Right renal cortex interstitium (tissue), 3 donors: ENCODE data around the gene HTR2C. TPM values are rescaled to one million over a fixed set of nuclear protein-coding genes. Genes with fewer than 3 reads are reported as not detected.
"Not testable (repeated sequence)": the region's sequence is repeated elsewhere in the genome, so short reads cannot be mapped to it uniquely, and the experiment has no call there.

Experiments
- DNase-seq, 3 donors: peaks; one replicate each; pipeline ENCODE4 v3.0.0-alpha.2; 2013; ENCODE audit warnings: low read depth in 3 of 3, low spot score in 2 of 3
- polyA plus RNA-seq, 3 donors: library from polyadenylated mRNA; unstranded; fragments of 120-200 nt; gene quantifications; one replicate each; pipeline ENCODE4 v1.2.1, GENCODE V29; 2013; ENCODE audit not compliant: insufficient read length in 3 of 3

Gene HTR2C
- polyA plus RNA-seq, 3 donors = 0.53 to 0.95 (median 0.58) TPM

DNA sequence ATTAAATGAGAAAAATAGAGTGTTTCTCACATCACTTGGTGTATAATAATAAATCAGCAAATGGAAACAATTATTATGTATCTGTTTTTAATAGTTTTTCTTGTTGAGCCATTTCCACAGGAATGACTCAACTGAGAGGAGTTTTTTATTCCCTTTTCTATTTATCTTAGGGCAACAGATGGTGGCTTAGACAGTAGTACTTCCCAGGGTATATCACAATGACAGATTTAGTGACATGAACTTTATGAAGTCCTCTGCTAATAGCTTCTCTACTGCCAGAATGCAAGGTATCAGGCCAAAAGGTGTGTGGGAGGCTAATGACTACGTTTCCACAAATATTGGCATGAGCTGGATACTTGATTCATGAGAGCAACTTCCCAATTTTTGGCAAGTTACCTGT, 126.7 kb downstream of the HTR2C start:
- DNase-seq = no peak

DNA sequence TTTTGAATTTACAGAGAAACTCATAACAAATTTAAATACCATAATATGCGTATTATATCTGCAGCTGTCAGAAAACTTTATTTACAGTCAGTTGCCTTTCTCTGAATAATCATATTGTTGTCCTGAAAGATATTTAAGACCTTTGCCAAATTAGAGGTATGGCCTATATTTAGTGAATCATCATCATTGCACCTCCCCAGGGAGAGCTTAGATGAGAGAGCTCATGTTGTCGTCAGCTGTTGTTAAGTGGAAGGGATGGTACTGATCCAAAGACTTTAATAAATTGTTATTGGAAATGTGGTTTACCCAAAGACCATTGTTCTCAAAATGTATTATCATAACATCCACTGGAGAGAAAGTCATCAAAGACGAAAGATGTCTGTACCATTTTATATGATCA, 128.6 kb downstream of the HTR2C start:
- no peak for DNase-seq

DNA sequence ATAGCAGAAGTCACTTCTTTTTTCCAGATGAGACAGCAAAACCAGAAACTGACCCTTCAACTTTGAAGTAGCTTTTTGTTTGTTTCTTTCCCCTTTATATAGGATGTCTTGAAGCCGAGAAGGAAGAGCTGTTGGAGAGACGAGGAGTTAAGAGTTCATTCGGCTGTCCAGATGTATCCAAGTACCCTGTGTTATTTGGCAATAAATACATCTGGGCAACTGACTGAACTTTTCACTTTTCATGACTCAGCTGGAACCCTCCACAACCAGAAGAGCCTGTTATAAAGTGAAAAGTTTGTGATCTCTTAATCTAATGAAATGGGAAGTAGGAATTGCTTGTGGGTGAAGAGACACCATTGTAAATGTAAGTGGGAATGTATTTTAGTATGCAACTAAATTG, 131.2 kb downstream of the HTR2C start:
- DNase-seq = no peak

DNA sequence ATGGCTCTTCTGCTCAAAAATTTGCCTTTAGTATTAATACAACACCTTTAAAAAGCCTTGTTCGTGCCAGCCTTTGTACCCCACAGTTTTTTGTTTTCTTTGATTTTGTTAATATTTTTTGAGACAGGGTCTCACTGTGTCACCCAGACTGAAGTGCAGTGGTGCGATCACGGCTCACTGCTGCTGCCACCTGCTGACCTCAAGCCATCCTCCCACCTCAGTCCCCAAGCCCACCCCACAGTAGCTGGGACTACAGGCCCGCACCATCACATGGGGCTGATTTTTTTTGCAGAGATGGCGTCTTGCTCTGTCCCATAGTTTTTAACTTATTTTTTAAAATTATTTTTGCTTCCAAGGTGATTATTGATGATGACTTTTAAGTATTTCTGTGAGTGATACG, 134.0 kb downstream of the HTR2C start:
- DNase-seq = no peak

DNA sequence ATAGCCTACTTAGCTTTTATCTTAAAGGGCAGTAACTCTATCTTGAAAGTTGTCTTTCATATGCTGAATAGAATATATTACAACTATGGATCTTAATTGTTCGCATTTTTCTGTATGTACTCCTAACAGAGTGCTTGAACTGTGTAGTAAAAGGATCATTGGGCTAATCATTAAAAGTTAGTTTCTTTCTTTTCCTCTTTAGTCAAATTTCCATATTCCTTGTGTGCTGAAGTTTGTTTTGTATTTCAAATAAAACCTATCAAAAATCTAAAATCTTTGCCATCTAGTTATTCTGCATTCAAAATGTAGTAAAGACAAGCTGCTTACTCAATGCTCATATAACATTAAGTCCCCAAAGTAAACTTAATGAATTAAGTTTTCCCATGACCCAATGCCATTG, 182.7 kb downstream of the HTR2C start:
- no peak for DNase-seq

DNA sequence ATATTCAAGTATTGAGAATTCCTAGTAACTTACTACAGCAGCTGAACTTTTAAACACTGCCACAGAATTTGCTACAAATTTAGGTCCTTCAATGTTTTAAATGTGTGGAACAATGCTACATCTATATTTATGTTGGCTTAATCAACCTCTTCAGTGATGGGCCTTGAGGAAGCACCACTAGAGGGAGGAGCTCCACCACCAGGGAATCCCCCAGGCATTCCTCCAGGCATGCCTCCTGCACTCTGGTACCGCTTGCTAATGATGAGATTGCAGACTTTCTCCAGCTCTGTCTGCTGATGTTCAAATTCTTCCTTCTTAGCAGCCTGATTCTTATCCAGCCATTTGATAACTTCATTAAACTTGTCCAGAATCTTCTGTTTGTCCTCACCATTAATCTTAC, 190.8 kb downstream of the HTR2C start:
- DNase-seq = no peak

DNA sequence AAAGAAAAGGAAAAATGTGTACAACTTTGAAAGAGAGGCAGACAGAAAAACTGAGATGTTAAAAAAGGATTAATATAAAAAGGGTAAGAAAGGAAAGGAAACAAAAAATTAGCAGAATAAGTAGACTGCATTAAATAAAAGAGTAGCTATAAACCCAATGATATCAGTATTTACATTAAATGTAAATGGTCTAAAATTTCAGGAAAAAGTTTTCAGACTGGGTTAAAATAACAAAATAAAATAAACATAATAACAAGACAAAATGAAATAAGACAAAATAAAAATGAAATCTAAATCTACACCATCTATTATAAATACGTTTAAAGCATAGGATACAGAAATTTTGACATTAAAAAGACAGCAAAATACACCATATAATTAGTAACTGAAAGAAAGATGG, 199.0 kb downstream of the HTR2C start:
- DNase-seq = no peak

DNA sequence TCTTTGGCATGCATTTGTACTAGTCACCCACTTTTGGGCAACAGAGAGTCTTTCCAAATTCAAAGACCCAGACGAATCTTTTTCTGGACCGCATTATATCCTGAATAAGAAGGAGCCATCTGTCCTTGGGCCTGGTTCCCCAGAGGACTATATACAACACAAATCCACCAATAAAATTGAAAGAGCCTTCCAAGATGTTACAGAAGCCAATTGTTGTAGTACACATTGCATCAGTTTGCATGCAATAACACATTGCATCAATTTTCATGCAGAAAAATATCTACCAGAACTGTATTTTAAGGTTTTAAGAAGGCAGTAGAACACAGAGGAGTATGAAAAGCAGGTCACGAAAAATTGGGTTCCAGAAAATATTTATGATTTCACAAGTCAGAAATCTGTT, 203.2 kb downstream of the HTR2C start:
- DNase-seq = no peak

DNA sequence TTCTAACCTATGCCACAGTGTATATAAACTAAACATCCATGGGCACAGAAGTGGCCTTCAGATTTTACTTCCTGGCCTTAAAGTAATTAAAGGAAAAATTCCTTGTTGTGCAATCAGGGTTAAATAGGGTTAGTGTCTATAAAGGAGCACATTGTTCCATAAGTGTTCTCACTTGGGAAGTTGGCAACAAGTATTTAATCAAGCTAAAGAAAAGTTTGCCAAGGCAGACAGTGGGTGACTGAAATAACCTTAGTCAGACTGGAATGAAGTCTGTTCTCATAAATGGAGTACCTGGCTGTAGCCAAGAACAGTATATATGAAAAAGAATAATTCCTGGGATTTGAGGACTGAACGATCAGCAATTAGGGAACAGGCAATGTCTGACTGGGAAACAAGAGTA, 213.6 kb downstream of the HTR2C start:
- DNase-seq = no peak

DNA sequence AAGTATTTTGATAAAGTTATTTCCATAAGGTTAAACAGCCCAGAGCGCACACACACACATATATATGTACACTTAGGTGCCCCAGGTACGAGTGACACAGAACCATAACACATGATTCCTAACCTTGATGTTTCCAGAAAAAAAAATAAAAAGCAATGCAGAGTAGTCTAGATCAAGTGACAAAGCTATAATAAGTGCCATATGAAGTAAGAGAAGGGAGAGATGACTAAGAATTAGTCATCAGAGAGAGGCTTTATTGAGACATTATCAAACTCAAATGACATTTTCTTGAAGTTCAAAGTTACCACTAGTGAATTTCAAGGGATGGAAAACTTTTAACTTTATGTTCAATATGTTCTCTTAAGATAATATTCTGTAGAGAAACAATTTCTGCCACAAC, 215.0 kb downstream of the HTR2C start:
- DNase-seq = no peak

DNA sequence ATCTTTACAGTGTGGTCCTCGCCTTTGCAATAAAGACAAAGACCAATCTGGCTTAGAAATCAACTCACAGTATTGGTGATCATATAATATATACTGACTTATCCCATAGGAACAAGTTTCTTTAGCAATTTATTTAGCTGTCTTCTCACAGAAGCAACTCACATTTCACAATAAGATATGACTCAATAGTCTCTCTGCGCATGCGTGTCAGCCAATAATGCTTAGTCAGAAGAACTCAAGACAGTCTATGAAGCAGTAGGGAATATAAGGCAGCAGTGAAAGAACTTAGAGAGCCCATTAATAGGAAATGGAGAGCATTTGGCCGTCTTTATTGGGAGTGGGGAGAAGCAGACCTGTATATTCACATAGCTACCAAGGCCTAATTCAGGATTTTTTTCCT, 216.8 kb downstream of the HTR2C start:
- DNase-seq = no peak

DNA sequence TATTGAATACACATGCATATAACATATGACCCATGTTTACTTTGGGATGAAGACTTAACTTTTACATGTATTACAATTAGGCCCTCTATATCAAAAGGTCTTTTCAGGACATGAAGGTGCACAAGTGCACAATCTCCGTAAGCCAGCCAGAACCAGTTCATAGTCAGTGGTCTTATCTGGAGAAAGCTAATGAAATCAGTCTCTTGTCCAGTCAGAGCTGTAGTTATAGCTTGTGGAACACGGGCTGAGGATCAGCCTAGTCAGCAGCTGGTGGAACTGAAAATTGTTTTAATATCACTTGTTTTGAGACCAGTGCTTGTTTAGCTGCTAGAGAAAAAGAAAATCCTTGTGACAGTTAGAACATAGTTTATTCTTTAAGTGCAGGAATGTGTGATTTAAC, 235.6 kb downstream of the HTR2C start:
- DNase-seq = no peak

DNA sequence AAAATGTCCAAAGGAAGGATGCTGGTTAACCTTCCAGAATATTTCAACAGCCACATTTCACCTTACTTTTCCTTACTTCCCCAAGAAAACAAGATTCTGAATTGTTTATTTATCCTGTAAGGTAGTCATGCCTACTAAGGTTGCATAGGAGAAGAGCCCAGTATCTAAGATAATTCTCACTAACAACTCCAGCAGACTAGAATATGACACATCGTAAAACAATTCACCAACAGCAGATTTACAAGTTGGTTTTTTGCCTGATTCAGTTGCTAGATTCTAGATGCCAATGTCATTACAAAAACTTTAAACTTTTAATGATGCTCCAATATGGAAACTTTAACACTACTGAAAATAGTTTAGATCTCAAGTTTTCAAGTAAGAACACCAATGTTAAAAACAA, 257.2 kb downstream of the HTR2C start:
- DNase-seq = no peak

DNA sequence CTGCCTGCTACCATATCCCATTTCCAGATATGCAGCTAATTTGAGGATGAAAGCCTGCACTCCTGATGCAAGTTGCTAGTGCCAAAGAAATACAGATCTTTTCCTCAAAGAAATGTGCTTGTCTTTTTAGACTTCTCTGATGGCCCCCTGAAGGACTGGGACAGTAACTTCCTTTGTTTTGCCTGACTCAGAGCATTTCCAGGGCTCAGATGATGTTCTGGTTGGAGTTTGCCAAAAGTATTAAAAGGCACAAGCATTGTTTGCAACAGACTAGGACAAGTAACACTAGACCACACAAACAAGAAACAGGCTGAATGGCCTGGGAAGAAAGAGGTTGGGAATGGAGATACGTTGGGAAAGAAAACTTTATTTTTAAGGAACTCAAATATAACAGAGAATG, 258.3 kb downstream of the HTR2C start:
- no peak for DNase-seq

DNA sequence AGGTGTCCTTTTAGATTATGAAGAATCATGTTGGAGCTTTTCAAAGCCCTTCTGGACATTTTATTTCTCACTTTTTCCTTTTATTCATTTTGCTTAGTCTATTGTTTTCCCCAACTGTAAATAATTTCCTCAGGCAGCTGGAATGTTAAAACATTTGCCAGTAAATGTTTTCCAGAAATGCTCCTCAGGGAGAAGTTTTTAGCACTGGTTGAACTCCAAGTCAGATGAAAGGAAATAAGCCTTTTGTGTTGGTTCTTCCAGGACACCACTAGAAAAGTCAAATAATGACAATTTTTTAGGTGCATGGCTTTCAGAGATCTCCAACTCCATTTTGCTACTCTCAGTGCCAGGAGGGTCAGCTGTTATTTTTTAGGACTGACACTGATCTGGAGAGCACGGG, 305.6 kb downstream of the HTR2C start:
- DNase-seq = no peak

DNA sequence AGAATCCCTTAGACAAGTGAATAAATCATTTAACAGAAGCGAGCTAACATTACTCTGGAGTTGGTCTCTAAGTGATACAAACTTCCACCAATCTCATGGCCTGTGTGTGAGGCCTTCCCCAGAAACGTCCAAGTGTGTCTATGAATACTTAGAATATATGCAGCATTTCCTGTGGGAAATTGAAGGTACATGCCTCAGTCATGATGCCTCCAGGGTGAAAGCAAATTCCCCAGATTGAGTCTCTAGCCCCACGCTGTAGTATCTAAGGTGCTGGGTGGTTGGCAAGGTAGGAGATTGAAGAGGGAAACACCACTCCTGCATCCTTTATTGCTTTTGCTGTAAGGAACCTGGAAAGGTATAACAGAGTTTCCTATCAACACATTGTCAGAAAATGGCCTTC, 319.7 kb downstream of the HTR2C start:
- DNase-seq = no peak

DNA sequence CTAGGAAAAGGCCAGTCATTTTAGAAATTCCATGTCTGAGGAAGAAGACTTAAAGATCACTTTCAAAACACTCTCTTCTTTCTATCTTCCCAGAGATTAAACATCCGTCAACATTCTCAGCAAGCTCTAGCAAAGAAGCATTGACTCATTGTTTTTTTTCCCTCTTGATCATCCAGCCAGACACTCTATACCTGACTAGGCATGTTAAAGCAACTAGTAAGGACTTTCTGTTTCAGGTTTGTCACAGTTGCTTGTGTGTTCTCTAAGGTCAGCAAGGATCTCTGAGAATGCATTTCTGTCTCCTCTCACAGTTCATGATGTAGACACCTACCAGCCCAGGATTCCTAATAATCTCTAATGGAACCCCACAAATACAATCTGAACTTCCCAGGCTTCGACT, 321.4 kb downstream of the HTR2C start:
- no peak for DNase-seq

DNA sequence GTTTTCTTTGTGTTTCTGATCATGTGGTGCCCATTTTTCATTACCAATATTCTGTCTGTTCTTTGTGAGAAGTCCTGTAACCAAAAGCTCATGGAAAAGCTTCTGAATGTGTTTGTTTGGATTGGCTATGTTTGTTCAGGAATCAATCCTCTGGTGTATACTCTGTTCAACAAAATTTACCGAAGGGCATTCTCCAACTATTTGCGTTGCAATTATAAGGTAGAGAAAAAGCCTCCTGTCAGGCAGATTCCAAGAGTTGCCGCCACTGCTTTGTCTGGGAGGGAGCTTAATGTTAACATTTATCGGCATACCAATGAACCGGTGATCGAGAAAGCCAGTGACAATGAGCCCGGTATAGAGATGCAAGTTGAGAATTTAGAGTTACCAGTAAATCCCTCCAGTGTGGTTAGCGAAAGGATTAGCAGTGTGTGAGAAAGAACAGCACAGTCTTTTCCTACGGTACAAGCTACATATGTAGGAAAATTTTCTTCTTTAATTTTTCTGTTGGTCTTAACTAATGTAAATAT, 323.2 kb downstream of the HTR2C start:
- DNase-seq = no peak

DNA sequence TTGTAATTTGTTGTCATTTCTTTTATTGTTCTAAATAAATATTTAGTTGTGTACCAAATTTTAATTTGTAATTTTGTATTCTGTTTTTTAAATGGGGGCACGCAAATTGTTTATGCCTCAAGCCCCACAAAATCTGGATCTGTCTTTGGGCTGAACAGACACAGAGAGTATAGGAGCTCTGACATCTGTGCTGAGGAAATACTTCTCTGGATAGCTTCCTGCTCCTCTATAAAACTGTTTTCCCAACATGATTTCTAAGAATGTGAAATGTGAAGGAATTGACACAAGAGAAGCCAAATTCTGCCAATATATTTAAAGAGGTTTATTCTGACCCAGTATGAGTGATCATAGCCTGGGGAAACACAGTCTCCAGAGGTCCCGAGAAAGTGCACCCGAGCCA, 340.5 kb downstream of the HTR2C start:
- no peak for DNase-seq

DNA sequence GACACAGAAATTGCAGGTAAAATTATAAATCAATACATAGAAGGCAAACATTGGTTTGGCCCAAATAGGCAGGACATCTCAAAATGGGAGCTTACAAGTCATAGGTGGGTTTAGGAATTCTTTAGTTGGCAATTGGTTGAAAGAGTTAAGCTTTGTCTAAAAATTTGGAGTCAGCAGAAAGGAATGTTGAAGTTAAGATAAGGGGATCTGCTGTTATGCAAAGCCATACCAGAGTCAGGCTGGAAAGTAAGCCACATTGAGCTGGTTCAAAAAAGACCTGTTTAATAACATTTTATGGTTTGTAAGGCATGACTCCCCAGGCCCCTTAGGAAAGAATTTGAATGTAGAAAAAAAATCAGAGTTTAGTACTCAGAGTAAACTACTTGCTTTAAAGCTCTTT, 341.0 kb downstream of the HTR2C start:
- DNase-seq = no peak

DNA sequence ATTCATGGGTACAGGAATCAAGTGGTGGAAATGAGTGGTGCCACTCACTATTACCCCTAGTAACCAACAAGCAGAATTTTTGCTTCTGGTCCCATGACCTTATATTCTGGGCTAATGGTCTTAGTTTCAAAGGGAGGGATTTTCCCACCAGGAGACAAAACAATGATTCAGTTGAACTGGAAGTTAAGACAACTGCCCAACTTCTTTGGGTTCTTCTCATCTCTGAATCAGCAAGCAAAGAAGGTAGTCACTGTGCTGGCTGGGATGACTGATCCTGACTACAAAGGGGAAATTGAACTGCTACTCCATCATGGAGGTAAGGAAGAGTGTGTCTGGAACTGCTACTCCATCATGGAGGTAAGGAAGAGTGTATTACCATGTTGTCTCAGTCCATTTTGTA, 346.3 kb downstream of the HTR2C start:
- no peak for DNase-seq

DNA sequence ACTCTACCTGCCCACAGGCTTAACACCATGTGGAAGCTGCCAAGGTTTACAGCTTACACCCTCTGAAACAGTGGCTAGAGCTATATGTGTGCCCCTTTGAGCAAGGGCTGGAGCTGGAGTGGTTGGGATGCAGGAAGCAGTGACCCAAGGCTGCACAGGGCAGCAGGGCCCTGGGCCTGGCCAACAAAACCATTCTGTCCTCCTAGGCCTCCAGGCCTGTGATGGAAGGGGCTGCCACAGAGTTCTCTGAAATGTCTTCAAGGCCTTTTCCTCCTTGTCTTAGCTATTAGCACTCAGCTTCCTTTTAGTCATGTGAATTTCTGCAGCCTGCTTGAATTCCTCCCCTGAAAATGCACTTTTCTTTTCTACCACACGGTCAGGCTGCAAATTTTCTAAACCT, 348.7 kb downstream of the HTR2C start:
- no peak for DNase-seq

DNA sequence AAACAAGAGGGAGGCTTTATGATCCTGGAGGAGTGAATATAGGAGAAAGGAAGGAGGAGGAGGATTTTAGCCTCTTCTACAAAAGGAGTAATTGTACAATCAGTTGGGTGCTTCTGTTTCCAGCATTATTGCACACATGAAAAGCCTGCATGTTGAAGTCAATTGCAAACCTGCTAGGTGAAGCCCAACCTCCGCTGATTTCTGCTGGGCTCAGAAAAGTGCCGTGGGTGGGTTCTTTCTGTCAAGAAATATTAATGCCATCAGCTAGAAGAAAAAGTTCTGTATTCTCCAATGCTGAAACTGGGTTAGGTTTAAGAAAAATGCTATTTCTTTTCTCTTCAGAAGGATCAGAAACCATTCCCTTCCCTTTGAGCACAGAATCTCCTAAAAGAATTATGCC, 349.4 kb downstream of the HTR2C start:
- DNase-seq = not testable (repeated sequence)

DNA sequence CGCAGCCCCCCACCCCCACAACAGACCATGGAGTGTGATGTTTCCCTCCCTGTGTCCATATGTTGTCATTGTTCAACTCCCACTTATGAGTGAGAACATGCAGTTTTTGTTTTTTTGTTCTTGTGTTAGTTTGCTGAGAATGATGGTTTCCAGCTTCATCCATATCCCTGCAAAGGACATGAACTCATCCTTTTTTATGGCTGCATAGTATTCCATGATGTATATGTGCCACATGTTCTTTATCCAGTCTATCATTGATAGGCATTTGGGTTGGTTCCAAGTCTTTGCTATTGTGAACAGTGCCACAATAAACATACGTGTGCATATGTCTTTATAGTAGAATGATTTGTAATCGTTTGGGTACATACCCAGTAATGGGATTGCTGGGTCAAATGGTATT, 353.2 kb downstream of the HTR2C start:
- not testable (repeated sequence) for DNase-seq
